Measurements from ENCODE around the gene SLC10A4.

The SLC10A4 gene

GRCh38 chr4:48490012-48490679 lies 7.0 kb downstream of the SLC10A4 start, which contains the start of gene ZAR1:
TSS of gene ZAR1 (plus strand) at chr4:48490252. CDS start at chr4:48490292, 40 bp downstream.
- DNase-seq: no peak

DNA sequence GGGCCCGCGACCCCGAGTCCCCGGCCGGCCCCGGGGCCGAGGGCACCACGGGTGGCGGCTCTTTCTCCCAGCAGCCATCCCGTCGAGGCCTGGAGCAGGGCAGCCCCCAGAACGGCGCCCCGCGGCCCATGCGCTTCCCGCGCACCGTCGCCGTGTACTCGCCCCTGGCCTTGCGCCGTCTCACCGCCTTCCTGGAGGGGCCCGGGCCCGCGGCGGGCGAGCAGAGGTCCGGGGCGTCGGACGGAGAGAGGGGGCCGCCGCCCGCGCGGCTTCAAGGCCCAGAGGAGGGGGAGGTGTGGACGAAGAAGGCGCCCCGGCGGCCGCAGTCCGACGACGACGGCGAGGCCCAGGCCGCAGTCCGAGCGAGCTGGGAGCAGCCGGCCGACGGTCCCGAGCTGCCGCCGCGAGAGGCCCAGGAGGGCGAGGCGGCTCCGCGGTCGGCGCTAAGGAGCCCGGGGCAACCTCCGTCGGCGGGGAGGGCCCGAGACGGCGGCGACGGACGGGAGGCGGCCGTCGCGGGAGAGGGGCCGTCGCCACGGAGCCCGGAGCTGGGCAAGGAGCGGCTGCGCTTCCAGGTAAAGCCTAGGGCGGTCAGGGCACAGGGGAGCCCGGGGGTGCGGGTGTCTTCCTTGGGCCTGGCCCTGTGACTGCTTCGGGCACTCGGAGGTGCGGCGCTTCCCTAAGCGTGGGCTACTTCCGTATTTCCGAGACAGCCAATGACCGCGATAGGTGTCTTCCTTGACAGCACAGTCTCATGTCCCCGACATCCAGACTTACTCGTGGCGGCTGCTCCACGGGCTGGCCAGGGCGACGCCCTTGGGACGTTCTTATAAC lies 7.8 kb downstream of the SLC10A4 start:
- DNase-seq: no peak

DNA sequence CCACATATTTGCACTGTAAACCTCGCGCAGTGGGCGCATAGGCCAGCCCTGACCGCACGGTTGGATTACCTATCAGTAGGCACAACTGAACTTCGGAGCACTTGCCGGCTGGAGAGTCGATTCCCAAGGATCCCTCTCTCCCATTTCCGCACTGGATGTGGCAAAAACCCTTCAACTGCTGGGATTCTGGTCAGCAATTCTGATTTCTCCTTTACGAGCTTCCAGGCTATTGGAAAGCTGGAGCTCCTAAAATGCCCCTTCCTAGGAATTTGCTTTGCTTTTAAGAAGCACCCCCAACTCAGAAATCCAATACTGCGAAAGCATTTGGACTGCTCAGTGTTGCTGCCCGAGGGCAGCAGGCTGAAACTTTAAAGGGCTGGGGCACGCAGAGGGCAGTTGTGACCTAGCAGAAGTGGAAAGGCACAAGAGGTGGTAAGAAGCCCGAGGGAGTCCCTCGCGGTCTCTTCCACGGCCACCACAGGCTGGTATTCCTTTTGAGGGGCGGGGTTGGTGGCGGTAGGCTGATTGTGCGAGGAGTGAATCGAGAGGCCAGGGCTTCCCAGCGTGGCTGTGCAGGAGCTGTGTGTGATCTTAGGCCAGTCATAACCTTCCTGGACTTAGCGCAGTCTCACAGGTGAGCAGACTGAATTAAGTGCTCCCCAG lies 8.5 kb downstream of the SLC10A4 start:
- DNase-seq: no peak

DNA sequence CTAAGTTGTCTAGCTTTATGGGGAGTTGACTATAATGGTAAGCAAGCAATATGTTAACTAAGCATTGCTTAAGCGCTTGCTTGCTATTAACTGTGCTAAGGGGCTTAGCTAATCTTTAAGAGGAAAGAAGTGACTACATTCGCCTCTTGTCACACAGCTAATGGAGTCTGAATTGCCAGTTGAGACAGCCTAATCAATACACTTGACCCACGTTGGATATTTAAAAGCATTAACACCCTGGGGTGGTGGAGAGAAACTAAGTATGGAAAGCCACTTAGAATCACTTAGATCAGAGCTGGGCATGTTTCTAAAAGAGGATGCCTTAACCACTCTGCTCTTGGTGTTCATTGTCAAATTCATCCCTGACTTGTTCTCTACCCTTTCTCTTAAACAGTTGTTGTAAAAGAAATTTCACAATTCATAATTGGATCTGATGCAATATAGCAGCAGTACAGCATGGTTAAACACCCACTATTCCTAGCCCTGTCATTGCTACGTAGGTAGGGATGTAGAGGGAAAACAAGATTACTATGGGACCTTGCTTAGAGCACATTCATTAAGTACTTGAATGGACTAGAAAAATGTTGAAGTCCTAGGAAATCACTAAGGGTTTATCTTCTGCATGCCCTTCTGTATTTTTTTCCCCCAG lies 10.4 kb downstream of the SLC10A4 start:
- DNase-seq: no peak

GRCh38 chr4:48495941-48496340 lies 12.8 kb downstream of the SLC10A4 start:
- DNase-seq: no peak

GRCh38 chr4:48498895-48499294 lies 15.8 kb downstream of the SLC10A4 start:
- no peak for DNase-seq

DNA sequence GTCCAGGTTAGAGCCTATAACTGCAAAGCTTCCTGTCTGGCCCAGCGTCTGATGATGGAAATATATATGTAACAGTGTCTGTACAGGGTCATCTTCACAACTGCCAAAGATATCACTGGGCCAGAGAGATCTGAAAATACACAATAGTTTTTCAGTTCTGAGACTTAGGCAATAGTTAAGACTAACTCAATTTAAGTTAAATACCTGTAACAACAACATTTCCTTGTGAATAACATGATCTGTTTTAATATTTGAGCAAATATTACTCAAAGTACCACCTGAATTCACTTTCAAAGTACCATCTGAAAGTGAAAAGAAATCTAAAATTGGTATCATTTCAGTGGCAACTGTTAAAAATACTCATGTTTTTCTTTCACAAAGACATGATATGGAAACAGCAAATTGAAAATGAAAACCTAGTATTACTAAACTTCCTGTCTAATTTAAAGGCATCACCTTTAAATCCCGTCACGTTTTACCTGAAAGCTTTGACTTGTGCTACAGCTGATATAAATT lies 16.5 kb downstream of the SLC10A4 start:
- DNase-seq: no peak

- DNase-seq: no peak
Observed at GRCh38 chr4:48503233-48504025, 20.3 kb downstream of the SLC10A4 start.

DNA sequence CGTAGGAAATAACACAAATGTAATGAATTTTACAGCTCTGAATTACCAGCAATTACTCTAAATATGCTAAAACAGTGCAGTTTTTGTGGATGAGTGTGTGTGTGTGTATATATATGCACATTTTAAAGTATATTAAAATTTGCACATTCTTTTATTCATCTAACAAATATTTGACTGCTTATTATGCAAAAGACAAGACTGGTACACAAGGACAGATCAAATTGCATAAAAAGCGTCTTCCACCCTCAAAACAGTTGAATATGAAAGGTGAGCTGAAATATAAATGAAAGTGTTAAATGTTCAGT lies 20.8 kb downstream of the SLC10A4 start:
- DNase-seq: no peak

- DNase-seq: no peak
Observed at GRCh38 chr4:48504352-48504751, 21.2 kb downstream of the SLC10A4 start.

GRCh38 chr4:48506716-48507115 lies 23.6 kb downstream of the SLC10A4 start:
- no peak for DNase-seq

- no peak for DNase-seq
Observed at GRCh38 chr4:48509543-48509942, 26.4 kb downstream of the SLC10A4 start.

DNA sequence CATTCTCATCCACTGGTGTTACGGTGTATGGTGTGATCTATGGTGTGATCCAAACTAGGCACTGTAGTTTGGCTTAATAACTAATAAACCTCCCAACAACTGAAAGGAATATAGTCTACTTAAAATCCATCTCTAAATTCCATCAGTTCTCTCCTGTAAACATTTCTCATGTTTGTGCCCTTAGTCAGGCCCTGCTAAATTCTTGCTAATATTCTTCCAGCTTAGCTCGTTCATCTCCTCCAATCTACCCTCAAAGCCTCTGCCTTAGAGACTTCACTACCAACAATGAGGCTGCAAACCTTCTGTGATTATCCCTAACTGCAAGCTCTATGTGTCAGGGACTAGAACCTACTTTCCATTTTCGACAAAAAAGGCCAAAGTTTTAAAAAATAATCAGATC lies 35.0 kb downstream of the SLC10A4 start:
- DNase-seq: no peak

DNA sequence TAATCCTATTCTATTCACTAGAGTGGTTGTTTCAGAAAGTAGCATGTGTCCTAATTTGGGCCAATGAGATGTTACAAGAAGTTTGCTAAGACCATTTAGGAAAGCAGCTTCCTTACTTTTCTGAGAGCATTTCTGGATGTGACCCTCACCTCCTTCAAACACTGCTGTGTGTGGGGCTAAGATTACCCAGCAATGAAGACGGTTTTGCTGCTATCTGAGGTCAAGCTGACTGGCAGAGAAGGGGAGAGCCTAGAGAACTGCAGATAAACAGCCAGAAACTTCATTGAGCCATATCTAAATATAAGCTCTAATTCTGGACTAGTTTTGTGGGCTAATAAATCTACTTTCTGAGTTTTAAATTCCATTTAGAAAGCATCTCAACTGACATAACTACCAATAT lies 43.3 kb downstream of the SLC10A4 start:
- no peak for DNase-seq

- DNase-seq: no peak
Observed at GRCh38 chr4:48538358-48538757, 55.2 kb downstream of the SLC10A4 start.

All from NCI-H226 (cell line).